ENCODE measurements around the gene FAM184B.

- no peak for TF ChIP-seq CTCF (IDR thresholded peaks at IDR 0.05; ENCODE audit: low read length)
- TF ChIP-seq EZH2 (IDR thresholded peaks at IDR 0.05; ENCODE audit: borderline replicate concordance, low read length), result no peak
Observed at GRCh38 chr4:17797808-17798207, 16.4 kb upstream of the FAM184B start.
